Activated naive CD4-positive, alpha-beta T cell treated with anti-CD3 and anti-CD28 coated beads, Interleukin-2, amount 50 U/mL, for 16 hours (primary cell): ENCODE results near the gene MALRD1.

Experiments used
- DNase-seq: peaks from one replicate; pipeline ENCODE4 v3.0.0-alpha.2; 2020

The MALRD1 gene

DNA sequence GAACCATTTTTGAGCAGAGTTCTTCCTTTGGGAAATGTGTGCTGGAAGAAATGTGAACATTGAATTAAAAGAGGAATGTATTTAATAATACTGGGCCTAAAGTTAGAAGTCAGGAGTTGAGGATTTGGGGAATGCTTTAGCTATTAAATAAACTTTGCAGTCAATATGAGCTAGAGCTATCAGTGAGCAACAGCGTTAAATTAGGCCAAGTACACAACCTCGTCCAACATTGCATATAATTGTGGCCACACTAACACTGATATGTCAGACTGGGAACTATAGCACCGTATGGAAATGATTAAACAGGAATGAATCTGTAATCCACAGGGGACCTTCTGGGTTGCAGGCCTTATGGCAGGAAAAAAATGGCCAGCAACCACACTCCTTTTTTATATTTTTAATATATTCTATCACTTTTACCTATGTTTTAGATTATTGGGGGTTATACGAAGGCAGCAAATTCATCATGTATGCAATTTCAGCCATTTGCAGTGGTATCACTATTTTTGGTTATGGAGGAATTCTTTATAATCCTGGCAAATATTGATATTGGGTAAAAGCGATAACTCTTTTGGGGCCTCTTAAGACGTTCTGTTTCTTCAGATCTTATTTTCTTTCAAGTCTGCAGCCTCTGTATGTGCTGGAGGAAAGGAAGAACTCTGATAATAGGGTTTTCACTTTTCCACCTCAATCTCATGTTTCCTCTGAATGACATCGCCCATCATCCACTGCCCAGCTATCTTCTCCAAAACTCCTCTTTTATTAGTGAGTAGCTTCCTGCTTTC, 531.4 kb downstream of the MALRD1 start:
- no peak for DNase-seq

DNA sequence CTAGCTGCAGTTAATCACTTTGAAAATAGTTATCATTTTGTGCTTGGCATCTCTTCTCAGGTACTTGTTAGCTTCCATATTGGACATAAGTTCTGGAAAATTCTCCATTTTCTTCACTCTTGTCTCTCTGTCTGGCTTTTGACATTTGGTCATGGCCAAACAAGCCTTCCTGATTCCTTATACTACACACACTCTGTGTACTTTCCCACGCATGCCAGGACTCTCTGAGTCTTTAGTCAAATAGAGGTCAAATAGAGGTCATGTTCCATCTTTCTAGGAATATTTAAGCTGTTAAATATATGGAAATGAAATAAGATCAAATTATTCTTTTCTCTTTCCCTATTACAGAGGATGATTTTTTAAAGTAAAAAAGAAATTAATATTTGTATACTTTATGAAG, 532.1 kb downstream of the MALRD1 start:
- no peak for DNase-seq

DNA sequence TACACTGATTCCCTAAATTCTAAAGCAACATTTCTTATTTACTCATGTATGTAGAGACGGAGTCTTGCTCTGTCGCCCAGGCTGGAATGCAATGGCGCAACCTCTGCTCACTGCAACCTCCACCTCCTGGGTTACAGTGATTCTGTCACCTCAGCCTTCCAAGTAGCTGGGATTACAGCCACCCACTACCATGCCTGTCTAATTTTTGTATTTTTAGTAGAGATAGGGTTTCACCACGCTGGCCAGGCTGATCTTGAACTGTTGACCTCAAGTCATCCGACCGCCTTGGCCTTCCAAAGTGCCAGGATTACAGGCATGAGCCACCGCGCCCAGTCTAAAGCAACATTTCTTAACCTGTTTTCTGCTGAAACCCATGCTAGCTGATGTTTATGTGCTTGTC, 540.0 kb downstream of the MALRD1 start:
- DNase-seq = no peak

- DNase-seq = no peak
These were observed 543.7 kb downstream of the MALRD1 start for GRCh38 chr10:19592276-19592675.

GRCh38 chr10:19595212-19595845, 546.7 kb downstream of the MALRD1 start:
- DNase-seq = no peak

GRCh38 chr10:19605806-19606205, 557.2 kb downstream of the MALRD1 start:
- no peak for DNase-seq

- DNase-seq = no peak
These were observed 558.4 kb downstream of the MALRD1 start for GRCh38 chr10:19606968-19607367.

DNA sequence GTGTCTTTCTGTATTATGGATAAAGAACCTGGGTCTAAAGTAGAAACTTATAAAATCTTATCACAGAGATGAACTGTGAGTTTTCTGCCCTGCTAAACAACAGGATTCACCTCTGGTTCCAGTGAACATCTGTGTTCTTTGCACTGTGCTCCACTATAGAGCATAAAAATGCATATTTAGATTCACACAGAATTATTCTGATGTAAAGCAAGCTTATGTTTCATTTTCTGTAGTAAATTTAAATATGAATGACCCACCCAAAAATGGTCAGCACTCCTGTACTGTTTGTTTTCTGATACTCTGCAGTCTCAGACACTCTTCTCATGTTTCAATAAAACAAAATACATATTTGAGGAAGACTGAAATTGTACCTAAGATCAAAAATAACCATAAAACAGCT, 563.2 kb downstream of the MALRD1 start:
- DNase-seq = no peak

- no peak for DNase-seq
These were observed 568.4 kb downstream of the MALRD1 start for GRCh38 chr10:19616966-19617365.

- no peak for DNase-seq
These were observed 572.2 kb downstream of the MALRD1 start for GRCh38 chr10:19620811-19621210.

DNA sequence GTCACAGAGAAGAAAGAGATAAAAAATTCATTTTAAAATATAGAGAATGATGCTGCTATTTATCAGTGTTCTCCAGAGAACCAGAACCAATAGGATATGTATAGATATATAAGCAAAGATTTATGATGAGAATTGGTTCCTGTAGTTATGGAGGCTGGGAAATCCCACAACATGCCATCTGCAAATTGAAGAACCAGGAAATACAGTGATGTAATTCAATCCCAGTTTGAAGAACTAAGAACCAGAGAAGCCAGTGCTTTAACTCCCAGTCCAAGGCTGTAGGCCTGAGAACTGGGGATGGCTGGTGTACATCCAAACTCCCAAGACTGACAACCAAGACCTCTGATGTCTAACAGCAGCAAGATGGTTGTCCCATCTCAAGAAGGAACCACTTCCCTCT, 574.7 kb downstream of the MALRD1 start:
- no peak for DNase-seq

DNA sequence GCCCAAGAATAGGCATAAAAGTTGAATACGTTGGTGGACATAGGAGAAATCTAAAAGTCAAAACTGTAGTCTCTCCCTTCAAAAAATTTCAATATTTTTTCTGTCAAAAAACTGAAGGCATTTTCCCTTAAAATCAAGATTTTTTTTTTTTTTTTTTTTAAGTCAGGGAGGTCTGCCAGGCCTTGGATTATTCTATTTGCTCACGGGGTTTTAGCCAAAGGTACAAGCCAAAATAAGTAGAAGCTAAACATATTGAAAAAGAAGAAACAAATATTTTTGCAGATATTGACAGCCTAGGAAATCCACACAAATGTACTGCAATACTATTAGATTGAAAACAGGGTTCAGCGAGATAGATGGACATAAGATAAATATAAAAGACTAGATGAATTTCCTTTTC, 577.6 kb downstream of the MALRD1 start:
- DNase-seq = no peak

DNA sequence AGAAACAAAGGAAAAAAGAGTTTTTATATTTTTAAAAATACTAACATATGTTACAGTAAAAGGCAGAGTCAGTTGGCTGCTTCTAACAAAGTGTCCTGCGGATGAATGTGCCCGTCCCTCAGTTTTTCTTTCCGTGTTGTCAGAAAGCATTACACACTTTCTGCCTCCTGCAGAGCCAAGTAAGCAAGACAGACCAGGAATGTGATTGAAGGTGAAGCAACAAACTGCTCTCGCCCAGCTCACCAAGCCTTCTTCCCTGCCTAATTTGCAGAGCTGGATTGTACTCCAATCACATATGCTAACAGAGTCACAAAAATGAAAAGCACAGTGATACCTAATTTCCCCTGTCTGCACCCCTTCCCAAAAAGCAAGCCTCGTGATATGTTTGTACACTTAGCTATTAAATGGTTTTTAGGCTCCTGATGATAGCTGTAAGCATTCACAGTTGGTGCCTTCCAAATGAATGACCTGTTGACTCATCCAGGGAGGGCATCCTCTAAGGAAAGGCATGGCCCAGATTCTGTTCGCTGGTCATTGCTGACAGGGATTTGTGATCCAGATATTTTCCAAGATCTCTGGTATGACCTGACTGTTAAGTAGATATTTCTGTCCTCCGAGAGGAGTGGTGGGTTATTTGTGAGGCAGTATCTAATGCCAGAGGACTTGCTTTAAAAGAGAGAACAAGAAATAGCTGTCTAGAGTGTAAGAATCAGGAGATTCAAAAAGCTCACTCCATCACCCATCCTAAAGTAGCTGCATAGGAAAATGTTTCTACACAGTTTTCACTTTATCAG, 580.4 kb downstream of the MALRD1 start:
- no peak for DNase-seq

- DNase-seq = no peak
These were observed 581.0 kb downstream of the MALRD1 start for GRCh38 chr10:19629567-19629966.

DNA sequence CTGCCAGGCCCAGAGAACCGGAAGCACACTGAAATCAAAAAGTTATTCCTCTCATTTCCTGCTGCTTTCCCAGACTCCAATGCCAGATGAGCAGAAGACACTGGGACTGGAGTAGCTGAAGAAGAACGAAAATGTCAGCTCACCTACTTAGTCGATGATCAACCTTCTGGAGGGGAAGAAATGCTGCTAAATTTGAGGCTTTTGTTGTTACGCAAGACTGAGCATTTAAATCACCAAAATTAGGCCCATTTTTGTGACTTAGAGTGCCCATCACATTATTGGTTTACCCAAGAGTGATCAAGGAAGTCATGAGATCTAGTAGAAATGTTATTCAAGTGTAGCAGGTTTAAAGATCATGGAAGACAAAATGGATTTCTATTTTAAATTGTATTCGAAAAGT, 585.6 kb downstream of the MALRD1 start:
- no peak for DNase-seq

DNA sequence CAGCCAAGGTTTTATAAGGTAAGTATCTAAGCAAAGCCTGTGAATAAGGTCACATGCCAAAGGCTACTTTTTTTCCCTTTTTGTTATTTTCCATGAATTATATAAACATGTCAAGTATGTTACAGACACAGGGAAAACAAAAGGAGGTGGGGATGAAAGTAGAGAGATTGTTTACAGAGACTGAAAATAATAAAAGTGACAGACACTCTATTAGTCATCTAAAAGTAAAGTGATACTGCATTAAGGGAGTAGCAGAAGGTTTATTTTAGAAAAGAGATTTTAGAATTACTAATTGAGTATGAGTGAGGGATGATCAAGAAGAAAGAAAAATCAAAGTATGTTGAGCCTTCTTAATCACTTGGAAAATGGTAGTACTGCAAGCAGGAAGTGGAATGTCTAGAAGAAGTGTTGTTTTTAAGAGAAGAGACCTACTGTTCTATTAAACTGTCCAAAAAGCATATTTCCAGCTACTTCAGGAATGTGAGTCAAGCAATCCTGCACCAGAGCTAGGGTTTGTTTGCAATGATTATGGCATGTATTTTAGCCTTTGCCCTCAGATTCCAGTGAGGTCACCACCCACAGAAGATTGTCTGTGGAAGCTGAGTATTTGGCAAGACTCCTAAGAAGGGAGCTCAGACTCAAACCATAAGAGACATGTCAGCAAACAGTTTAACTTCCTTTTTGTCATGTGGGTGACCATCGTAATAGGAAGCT, 589.7 kb downstream of the MALRD1 start:
- DNase-seq = no peak

DNA sequence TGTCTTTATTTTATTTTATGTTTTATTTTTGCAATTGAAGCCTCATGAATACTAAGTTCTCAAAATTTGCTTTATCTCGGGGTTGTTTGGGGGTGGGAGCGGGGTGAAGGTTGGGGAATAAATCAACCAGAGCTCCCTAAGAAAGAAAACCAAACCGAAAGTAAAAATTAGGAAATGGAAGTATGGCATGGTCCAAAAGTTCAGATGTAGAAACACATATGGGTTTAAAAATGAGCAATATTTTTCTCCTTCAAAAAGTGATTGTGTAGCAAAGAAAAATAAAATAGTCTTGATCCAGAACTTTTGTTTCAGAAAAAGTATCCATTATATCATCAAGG, 590.3 kb downstream of the MALRD1 start:
- no peak for DNase-seq

DNA sequence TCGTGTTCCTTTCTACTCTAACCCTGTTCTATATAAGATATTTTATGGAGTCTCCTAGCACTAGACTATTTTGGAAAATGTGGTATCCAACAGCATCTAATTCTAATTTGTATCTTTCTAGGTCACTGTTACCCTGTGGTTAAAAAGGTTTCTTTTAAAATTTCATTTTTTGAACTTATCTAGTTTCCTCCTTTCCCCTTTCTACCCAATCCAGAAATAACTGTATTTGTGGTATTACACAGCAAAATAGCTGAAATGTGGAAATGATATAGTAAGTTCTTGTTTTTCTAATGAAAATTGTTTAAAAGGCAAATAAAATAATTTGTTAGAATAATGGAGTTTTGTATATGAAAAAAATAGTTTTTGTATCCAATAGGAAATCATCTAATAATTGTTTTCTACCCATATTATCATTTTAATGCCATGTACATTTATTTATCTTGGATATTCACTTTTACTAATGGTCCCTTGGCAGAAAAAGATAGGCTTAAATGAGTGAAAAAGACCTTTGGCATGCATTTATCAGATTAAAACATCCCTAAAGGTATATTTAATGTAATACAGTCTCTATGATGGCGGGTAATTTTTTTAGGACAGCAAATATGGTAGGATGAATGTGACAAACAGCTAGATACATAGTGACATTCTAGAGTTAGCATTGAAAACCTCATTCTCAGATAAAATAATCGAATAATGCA, 592.1 kb downstream of the MALRD1 start:
- no peak for DNase-seq

DNA sequence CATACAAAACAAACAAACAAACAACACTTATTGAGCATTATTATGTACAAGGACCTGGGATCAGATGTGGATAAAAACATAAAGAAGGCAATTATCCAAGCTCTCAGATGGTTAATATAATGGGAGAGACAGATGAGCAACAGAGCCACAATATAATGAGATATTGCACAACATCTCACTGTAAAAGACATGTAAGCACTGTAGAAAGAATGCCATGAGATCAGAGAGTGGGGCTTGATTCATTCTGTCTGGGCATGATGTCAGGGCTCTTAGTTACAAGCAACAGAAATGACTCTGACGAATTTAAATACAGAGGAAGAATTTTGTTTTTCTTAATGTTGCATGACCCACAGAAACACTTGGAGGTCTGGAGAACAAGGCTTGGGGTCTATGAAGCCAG, 602.9 kb downstream of the MALRD1 start:
- no peak for DNase-seq

DNA sequence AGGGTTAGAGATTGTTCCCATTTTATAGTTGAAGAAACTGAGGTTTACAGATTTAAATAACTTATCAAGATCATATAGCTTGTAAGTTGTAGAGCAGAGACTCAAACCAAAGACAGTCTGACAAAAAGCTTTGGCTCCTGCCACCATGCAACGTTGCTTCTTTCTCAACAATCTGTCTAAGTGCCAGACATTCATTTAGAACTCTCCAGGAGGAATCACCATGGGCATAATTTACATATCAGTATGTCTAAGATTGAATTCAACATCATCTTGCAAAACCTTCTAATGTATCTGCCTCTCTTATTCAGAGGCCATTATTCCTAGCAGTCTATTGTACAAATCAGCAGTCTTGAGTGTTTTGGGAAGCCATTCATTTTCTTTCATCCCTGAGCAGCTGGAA, 604.1 kb downstream of the MALRD1 start:
- DNase-seq = no peak

DNA sequence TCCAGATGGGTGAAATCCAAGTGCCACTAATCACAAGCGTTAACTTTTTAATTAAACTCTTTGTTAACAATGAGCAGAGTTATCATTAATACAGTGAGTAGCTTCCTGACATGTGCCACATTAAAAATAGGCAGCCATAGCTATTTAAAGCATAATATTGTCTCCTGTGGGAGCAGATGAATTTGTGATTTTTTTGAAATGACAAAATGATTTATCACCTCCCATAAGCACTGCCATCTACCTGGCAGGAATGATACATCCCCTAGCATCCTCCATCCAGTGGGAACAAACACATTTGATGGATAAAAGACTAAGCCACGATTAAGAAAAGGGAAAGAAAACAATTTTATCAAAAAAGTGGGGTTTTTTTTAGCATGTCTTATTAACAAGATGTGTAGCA, 605.3 kb downstream of the MALRD1 start:
- DNase-seq = no peak

- no peak for DNase-seq
These were observed 606.0 kb downstream of the MALRD1 start for GRCh38 chr10:19654576-19654975.
